ENCODE data around the gene FTO.
A peak's percentile ranks its signal among the peaks of the same experiment; 100 is the strongest.
"Not testable (repeated sequence)": the region's sequence is repeated elsewhere in the genome, so short reads cannot be mapped to it uniquely, and the experiment has no call there.

Gene FTO

DNA sequence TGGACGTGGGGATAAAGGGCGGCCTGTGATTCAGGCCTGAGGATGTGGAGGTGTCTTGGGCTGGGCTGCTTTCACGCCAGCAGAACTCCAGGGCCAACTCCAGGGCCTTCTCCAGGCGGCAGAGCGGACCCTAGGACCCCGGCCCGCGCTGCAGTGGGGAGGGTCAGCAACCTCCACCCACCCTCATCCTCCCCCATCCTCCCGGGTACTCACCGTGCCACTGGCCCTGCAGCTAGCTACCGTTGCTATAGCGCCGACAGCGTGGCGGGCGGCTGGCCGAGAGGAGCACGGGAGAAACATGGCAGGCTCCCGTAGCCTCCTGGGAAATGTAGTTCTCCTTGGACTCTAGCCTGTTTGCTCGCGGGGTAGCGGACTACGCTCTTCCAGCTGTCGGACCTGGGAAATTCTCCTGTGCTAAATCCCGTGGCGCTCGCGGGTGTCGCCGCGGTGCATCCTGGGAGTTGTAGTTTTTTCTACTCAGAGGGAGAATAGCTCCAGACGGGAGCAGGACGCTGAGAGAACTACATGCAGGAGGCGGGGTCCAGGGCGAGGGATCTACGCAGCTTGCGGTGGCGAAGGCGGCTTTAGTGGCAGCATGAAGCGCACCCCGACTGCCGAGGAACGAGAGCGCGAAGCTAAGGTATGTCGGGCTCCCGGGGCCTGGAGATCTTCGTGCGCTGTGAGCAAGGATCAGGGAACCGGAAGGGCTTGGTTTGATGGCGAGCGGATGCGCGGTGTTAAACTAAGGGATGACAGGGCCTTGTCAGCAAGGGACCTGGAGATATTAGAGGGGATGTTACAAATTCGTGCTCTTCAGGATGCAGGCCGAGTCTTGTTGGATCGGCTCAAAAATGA is at the start of gene FTO, which contains the start of gene RPGRIP1L:
Gene FTO, plus strand, starts transcription at position 567 of the 855 bp plus-strand sequence.
Gene RPGRIP1L, minus strand, starts transcription at position 270 of the 855 bp plus-strand sequence. CDS start 3,136 bp downstream, outside the sequence.
- peak; percentile 98 for DNase-seq

DNA sequence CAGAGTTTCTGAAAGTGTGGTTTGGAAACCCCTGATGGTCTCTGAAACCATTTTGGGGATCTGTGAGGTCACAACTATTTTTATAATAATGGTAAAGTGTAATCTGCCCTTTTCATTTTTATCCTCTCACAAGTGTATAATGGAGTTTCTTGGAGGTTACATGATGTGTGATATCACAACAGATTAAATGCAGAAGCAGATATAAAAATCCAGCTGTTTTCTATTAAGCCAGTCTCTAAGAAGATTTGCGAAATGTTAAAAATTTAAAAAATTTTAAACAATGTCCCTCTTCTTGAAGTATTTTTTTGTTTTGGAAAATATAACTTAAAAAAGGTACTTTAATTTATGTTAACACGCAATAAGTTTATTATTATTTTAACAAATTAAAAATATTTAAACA is 49.0 kb upstream of the FTO start:
- DNase-seq: no peak

- DNase-seq: no peak
Measured at GRCh38 chr16:53662072-53662471, 41.9 kb upstream of the FTO start.

DNA sequence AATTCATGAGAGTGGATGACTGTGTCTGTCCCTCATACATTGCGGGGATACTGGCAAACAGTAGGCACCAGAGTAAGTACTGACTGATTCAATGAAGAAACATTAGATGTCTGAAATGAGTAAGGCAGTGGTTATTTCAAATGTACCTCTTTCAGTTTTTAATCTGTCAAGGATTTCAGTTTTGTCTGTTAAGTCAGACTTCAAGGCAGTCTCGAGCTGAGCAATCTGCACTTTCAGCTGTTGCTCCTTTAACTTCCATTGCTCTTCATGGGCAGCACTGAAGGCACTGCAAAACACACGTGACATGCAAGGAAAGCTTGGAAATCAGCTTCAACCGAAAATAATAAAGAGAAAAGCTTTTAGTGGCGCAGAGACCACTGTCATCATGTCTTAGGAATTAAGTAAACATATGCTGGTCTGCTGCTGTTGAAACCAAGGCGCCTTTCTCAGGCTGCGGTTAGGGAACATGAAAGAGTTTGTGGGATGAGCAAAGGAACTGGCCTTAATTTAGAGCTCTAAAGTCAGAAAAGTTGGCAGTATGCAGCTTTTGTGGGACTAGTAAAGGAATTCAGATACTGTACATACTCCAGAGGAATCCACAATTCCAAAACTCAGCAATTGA is 39.1 kb upstream of the FTO start:
- DNase-seq: no peak

DNA sequence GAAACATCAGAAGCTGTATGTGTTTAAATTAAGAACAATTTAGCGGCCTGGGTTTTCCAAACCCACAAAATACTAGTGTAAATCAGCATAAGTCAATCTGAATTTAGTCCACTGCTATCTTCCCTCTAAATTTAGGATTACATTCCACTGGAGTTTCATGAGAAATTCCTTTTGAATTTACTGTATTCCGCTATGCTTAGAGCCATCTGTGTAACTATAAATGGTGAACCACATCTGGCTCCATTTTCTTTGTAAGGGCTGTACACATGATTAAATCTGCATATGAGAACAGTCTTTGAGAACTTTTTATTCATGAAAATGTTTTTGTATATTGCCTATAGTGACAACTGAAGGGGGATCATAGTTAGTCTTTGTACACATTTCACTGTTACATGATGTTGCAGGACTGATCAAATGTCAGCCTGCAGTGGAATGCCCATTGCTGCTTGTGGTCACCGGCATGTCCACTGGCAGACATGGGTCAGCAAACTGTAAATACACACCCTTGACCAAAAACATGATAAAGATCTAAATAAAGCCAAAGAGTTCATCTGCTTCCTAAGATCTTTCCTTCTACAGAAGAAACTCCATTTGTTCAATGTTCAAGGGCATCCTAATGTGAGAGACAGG is 37.1 kb upstream of the FTO start:
- DNase-seq: no peak

GRCh38 chr16:53668869-53669268 is 35.1 kb upstream of the FTO start:
- no peak for DNase-seq

DNA sequence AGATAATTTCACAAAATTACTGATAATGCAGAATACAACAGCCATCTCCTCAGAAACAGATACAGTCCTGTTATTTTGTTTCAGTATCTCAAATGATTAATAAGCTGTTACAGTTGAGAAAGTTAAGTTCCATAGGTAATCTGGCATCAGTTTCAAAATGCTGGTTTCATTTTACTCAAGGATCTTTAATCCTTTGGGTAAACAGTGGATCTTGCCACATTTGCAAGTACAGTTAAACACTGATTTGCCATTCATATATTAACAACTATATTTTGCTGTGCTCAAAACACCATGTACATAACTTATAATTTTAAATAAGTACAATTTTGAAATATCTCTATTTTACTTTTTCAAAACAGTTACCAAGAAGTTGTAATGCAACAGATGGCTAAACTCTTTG is 31.5 kb upstream of the FTO start:
- no peak for DNase-seq

GRCh38 chr16:53673189-53673588 is 30.8 kb upstream of the FTO start:
- no peak for DNase-seq

- DNase-seq: no peak
Measured at GRCh38 chr16:53678155-53678554, 25.8 kb upstream of the FTO start.

GRCh38 chr16:53678756-53679343 is 25.1 kb upstream of the FTO start:
- no peak for DNase-seq

- DNase-seq: no peak
Measured at GRCh38 chr16:53680756-53681155, 23.2 kb upstream of the FTO start.

DNA sequence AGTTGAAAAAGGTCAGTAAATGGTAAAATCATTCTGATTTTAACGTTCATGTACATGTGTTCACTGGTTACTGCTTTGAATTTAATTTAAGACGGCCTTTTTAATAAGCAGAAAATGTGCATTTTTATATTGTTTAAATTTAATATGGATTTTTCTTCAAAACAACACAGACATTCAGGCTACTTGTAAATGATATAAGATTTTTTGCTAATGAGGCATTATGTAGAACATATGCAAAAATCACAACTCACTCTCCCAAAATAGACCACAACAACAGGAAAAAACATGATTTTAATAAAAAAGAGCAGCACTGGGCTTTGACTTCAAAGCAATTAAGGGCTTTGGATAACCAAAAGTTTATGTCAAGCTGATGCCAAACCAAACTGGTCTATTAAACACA is 22.6 kb upstream of the FTO start:
- DNase-seq: no peak

DNA sequence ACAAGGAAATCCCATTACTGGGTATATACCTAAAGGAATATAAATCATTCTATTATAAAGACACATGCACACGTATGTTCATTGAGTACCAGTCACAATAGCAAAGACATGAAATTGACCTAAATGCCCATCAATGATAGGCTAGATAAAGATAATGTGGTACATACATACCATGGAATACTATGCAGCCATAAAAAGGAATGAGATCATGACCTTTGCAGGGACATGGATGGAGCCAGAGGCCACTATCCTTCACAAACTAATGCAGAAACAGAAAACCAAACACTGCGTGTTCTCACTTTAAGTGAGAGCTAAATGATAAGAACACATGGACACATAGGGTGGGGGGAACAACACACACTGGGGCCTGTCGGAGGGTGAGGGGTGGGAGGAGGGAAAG is 18.6 kb upstream of the FTO start:
- DNase-seq: not testable (repeated sequence)

DNA sequence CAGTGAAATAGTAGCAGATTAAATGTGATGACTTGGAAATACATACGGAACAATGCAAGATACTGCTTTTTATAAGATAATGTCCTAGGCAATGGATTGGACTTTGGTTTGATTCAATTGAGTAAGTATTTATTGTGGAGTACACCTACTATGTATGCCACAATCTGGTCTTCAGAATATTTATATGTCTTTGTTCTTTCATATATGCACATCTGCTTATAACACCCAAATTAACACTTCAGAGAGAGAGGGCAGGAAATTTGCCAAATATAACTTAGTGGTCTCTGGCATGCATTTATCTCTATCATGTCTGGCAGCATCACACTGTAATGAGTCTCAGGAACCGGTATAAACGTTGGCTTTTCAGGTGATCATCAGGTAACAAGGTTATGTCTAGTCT is 17.2 kb upstream of the FTO start:
- no peak for DNase-seq

DNA sequence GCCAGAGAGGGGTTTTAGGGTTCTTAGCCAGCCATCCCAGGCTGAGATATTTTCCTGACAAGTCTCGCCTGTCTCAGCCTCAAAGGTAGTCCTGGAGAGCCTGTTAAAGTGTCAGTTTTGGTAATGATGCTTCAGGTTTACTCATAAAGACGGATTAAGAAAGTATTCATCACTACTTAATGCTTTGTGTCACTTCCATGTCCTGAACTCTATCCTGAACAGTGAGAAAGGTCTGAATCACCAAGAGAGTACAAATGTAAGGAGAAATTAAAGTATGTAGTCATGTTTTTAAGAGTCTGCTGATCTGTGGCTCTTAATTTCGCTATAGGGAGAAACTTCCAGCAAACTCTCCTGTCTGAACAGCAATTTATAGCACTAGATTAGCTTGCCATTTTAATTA is 14.3 kb upstream of the FTO start:
- no peak for DNase-seq

- DNase-seq: no peak
Measured at GRCh38 chr16:53690771-53691170, 13.2 kb upstream of the FTO start.

GRCh38 chr16:53692146-53692545 is 11.8 kb upstream of the FTO start:
- no peak for DNase-seq

- DNase-seq: no peak
Measured at GRCh38 chr16:53693320-53693719, 10.6 kb upstream of the FTO start.

GRCh38 chr16:53695070-53695469 is 8.9 kb upstream of the FTO start:
- DNase-seq: no peak

DNA sequence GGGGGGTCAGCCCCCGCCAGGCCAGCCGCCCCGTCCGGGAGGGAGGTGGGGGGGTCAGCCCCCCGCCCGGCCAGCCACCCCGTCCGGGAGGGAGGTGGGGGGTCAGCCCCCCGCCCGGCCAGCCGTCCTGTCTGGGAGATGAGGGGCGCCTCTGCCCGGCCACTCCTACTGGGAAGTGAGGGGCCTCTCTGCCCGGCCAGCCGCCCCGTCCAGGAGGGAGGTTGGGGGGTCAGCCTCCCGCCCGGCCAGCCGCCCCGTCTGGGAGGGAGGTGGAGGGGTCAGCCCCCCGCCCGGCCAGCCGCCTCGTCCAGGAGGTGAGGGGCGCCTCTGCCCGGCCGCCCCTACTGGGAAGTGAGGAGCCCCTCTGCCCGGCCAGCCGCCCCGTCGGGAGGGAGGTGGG is 5.7 kb upstream of the FTO start:
- DNase-seq: not testable (repeated sequence)

GRCh38 chr16:53704445-53704813 is 473 bp downstream of the FTO start:
- DNase-seq: no peak

DNA sequence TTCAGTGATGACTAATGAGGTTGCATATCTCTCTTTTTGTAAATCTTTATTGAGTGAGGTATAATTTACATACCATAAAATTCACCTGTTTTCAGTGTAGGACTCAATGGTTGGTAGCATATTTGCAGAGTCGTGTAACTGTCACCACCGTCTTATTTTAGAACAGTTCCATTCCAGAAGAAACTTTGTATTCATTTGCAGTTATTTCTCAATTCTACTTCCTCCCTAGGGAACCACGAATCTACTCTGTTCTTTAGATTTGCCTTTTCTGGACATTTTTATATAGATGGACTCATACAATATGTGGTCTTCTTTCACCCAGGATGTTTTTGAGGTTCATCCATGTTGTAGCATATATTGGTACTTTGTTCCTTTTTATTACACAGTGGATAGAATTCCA is 3.7 kb downstream of the FTO start:
- DNase-seq: no peak

GRCh38 chr16:53708490-53708889 is 4.5 kb downstream of the FTO start:
- no peak for DNase-seq

DNA sequence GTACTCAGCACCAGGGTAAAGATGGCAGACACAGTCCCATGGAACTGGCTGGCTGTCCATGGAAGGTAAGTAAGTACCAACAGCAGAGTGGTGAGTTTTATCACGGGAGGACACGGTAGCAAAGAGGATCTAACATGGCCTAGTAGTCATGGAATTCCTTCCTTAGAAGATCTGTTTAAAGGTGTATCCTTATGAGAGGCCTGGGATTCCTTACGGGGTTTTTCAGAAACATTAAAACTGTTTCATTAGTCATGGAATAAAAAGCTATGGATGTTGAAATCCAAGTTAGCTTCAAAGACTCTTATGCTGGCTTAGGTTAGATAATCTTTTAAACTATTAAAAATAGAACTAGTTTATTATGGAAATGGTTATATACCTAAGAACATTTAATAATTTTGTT is 7.4 kb downstream of the FTO start:
- no peak for DNase-seq

Measured in CD4-positive, alpha-beta T cell treated with Interleukin-4 for 4 hours (primary cell).